Measurements from ENCODE around the gene NAGA. TPM values are rescaled to one million over a fixed set of nuclear protein-coding genes. Genes with fewer than 3 reads are reported as not detected.

NAGA gene
- total and polyA plus RNA-seq, 9 of the 15 experiments (the other 6 are each of a cell fraction or from before 2014, with no cell fraction given), result 6.5 to 20.6 (median 17.4) TPM

DNA sequence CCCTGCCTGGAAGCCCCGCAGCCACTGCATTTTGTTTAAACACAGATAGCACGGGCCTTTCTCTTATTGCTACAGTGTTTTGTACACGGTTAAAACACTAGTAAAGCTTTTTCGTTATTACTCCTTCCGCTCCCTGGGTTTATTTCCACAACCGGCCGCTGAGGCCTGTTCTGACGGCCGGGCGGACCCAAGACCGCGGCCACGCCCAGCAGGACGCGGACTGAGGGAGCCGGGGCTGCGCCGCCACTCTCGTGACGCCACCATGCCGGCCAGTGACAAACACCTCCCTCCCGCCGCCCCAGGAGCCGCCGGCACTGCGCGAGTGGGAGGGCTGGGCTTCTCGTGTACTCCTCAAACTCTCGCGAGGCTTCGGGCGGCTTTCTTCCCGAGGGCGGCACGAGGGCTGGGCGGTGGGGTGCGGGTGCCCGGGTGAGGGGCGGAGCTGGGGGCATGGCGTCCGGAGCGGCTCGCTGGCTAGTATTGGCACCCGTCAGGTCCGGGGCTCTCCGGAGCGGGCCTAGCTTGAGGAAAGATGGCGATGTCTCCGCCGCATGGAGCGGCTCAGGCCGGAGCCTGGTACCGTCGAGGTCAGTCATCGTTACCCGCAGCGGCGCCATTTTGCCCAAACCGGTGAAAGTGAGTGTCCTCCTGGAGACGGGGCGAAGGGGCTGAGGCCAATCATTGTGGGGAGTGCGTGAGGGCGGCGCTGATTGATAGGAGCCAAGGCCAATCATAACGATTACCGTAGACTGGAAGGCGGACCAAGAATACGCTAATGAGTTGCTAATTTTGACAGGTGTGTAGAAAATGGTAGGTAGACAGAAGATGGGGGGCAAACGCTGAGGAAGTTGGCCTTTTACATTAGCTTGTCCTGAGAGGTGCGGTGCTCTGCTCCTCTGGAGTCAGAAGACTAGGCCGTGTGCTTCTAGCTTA, 9.0 kb upstream of the NAGA start, which contains the start of gene SMDT1 (continued):
- TF ChIP-seq ZNF699 (CRISPR knock-in tag; IDR thresholded peaks at IDR 0.05; ENCODE audit: insufficient replicate concordance), result no peak
- TF ChIP-seq FOXA3 (CRISPR knock-in tag; conservative IDR thresholded peaks at IDR 0.05 in 1 of 2, IDR thresholded peaks at IDR 0.05 in 1 of 2), result no peak
- no peak for TF ChIP-seq MECOM (CRISPR knock-in tag; IDR thresholded peaks at IDR 0.05)
- TF ChIP-seq CBX3 (IDR thresholded peaks at IDR 0.05; ENCODE audit: borderline replicate concordance in 1 of 2, low read length in 2 of 2), result peak in 1 of 2 experiments; percentile 18; a peak in 1 of 3 replicates
- TF ChIP-seq MYC (IDR thresholded peaks at IDR 0.05; ENCODE audit: low read depth, low read length), result peak; percentile 92
- TF ChIP-seq MYC (CRISPR knock-in tag; IDR thresholded peaks at IDR 0.05; ENCODE audit: borderline replicate concordance, low read depth), result peak; percentile 70; the same call in 1 of the 2 replicates
- TF ChIP-seq KAT7 (CRISPR knock-in tag; IDR thresholded peaks at IDR 0.05; ENCODE audit: borderline replicate concordance), result no peak
- TF ChIP-seq JUND (IDR thresholded peaks at IDR 0.05; ENCODE audit: borderline replicate concordance, low read depth, low read length), result peak; percentile 23
- peak; percentile 40; the same call in 1 of the 3 replicates for TF ChIP-seq JUND (tag; IDR thresholded peaks at IDR 0.05; ENCODE audit: borderline replicate concordance, low read depth, low read length)
- TF ChIP-seq HIVEP1 (CRISPR knock-in tag; IDR thresholded peaks at IDR 0.05), result no peak
- TF ChIP-seq TRIM28 (IDR thresholded peaks at IDR 0.05), result no peak
- TF ChIP-seq, protein P1, sequence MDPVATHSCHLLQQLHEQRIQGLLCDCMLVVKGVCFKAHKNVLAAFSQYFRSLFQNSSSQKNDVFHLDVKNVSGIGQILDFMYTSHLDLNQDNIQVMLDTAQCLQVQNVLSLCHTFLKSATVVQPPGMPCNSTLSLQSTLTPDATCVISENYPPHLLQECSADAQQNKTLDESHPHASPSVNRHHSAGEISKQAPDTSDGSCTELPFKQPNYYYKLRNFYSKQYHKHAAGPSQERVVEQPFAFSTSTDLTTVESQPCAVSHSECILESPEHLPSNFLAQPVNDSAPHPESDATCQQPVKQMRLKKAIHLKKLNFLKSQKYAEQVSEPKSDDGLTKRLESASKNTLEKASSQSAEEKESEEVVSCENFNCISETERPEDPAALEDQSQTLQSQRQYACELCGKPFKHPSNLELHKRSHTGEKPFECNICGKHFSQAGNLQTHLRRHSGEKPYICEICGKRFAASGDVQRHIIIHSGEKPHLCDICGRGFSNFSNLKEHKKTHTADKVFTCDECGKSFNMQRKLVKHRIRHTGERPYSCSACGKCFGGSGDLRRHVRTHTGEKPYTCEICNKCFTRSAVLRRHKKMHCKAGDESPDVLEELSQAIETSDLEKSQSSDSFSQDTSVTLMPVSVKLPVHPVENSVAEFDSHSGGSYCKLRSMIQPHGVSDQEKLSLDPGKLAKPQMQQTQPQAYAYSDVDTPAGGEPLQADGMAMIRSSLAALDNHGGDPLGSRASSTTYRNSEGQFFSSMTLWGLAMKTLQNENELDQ (CRISPR knock-in tag; IDR thresholded peaks at IDR 0.05; ENCODE audit: borderline replicate concordance), result no peak
- no peak for TF ChIP-seq ZNF431 (CRISPR knock-in tag; IDR thresholded peaks at IDR 0.05)
- no peak for TF ChIP-seq ZNF696 (CRISPR knock-in tag; conservative IDR thresholded peaks at IDR 0.05)
- peak; percentile 28 for TF ChIP-seq C11orf30 (IDR thresholded peaks at IDR 0.05; ENCODE audit: low read depth)
- TF ChIP-seq EP400 (IDR thresholded peaks at IDR 0.05), result peak; percentile 97
- no peak for TF ChIP-seq ZNF764 (CRISPR knock-in tag; IDR thresholded peaks at IDR 0.05; ENCODE audit: low read depth)
- TF ChIP-seq CBFB (CRISPR knock-in tag; IDR thresholded peaks at IDR 0.05), result no peak
- TF ChIP-seq NBN (IDR thresholded peaks at IDR 0.05; ENCODE audit: low read depth), result no peak
- TF ChIP-seq BHLHE40 (IDR thresholded peaks at IDR 0.05; ENCODE audit: low read length), result peak; percentile 89
- TF ChIP-seq ZNF316 (IDR thresholded peaks at IDR 0.05), result peak; percentile 36; the same call in 1 of the 2 replicates
- peak; percentile 89 for TF ChIP-seq SMAD3 (CRISPR knock-in tag; conservative IDR thresholded peaks at IDR 0.05)
- TF ChIP-seq ZC3H8 (IDR thresholded peaks at IDR 0.05), result no peak
- TF ChIP-seq DPF2 (IDR thresholded peaks at IDR 0.05), result no peak
- TF ChIP-seq RCOR1 (IDR thresholded peaks at IDR 0.05; ENCODE audit: borderline replicate concordance in 1 of 2, low read depth in 2 of 2, low read length in 2 of 2), result peak in 1 of 2 experiments; percentile 14; a peak in 1 of 4 replicates
- TF ChIP-seq, protein P2, sequence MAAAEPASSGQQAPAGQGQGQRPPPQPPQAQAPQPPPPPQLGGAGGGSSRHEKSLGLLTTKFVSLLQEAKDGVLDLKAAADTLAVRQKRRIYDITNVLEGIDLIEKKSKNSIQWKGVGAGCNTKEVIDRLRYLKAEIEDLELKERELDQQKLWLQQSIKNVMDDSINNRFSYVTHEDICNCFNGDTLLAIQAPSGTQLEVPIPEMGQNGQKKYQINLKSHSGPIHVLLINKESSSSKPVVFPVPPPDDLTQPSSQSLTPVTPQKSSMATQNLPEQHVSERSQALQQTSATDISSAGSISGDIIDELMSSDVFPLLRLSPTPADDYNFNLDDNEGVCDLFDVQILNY (CRISPR knock-in tag; IDR thresholded peaks at IDR 0.05), result no peak

Measured in K562 (cell line).